ENCODE measurements around the gene MYH15.

The MYH15 gene

DNA sequence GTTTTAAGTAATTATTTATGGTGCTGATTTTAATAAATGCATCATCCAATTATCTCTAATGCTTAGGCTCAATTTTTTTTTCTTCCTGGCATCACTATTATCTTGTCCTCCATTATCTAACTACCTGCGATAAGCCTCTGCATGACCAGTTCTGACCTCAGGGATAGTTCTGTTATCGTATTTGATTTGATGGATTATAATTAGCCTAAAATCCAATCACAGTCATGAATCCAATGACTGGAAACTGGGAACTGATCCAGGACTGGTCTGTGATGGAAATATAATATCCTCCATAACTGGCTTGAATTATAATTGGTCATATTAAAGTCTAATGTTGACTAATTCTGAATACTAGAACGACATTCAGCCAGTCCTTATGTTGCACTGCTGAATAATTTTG is 1.1 kb downstream of the MYH15 start:
- DNase-seq = peak; percentile 13

DNA sequence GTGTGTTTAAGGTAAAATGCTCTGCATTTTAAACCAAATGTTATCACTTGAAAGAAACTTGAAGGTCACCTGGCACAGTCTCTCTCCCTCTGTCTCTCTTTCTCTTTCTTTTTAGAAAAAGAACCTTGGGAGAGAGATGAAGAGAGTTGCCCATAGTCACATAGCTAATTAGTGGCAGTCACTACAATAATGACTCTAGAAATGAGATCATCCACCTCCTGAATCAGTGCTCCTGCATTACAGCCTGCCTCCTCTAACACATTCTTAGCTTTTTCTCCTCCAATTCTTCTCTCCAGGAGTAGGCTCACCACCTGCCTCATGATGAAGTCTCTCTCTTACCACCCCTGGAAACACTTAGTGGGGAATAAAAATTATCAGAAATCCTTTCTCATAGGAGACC is 2.5 kb downstream of the MYH15 start:
- DNase-seq = no peak

DNA sequence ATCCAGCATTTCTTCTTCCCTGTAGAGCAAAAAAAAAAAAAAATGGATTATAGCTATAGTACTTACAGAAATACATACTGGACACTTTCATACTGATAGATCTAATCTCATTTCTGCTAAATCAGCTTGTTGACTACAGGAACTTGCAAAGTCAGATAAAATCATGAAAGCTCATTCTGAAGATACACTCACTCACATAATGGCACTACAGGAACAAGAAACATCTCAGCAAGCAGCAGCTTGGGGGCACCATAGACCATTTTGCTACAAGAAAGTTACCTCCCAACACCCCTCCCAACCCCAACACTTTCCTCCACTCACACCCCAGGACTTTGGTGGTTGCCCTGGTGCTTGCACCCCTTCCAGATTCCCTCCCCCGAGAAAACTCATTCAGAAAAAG is 4.6 kb downstream of the MYH15 start:
- DNase-seq = no peak

DNA sequence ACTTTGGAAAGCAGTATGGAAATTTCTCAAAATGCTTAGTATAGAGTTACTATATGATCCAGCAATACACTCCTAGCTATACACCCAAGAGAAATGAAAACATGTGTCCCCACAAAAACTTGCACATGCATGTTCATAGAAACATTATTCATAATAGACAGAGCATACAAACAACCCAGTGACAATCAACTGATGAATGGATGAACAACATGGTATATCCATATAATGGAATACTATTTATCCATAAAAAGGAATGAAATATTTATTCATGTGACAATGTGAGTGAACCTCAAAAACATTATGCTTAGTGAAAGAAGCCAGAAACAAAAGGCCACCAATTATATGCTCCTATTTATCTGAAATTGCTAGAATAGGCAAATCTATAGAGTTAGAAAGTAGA is 6.7 kb downstream of the MYH15 start:
- DNase-seq = no peak

DNA sequence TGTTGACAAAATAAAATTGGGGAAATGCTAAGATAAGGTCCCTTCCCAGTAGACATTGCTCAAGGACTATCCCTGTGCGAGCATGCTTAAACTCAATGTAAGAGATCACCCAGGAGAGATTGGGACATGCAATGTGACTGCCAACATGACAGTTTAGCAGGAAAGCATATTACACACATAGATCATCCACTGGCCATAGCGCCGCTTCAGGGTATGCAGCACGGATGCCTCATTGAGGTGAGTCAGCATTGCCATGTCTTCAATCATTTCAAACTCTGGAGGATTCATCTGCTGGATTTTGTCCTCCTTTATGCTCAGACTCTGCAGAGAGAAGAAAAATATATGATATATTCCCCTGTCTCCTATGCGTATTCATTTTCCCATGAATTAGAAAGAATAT is 8.9 kb downstream of the MYH15 start:
- no peak for DNase-seq

DNA sequence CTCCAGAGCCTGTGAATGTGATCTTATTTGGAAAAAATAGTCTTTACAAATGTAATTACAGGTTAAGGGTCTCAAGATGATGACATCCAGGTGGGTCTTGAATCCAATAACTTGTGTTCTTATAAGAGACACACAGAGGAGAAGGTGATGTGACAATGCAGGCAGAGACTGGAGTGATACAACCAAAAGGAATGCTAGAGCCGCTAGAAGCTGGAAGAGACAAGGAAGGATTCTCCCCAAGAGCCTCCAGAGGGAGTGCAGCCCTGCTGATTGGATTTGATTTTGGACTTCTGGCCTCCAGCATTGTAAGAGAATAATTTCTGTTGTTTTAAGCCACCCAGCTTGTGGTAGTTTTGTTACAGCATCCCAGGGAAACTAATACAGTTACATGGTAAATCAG is 9.7 kb downstream of the MYH15 start:
- DNase-seq = no peak

DNA sequence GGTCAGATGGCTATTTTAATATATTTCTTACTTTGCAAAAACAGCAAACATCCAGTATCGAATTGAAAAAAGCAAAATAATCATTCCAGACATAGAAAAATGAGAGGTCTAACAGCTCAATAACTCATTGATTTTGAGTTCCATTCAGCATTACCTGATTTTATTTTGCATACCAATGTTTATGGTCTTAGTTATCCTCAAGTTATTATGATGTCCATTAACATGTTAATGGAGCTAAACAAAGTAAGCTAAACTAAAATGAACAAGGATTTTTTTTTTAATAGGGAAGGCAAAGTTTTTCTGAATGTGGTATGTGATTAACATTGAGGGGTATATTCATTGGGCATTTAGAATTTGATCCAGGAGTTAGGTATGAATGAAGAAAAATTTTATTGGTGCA is 13.1 kb downstream of the MYH15 start:
- no peak for DNase-seq

DNA sequence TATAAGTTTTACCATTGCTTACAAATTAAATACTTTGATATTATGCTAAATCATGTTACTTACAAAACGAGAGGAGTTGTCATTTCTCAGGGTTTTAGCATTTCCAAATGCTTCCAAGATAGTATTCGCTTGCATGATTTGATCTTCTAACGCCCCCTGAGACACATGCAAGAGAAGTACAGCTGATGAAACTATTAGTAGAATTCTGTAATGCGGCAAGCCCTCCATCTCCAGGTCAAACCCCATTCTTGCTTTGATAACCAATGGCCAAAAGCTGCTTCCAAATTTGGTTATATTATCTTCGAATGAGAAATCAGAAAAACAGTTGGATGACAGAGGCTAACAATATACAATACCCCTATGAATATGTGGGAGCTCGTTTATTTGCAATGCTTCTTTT is 14.7 kb downstream of the MYH15 start:
- no peak for DNase-seq

DNA sequence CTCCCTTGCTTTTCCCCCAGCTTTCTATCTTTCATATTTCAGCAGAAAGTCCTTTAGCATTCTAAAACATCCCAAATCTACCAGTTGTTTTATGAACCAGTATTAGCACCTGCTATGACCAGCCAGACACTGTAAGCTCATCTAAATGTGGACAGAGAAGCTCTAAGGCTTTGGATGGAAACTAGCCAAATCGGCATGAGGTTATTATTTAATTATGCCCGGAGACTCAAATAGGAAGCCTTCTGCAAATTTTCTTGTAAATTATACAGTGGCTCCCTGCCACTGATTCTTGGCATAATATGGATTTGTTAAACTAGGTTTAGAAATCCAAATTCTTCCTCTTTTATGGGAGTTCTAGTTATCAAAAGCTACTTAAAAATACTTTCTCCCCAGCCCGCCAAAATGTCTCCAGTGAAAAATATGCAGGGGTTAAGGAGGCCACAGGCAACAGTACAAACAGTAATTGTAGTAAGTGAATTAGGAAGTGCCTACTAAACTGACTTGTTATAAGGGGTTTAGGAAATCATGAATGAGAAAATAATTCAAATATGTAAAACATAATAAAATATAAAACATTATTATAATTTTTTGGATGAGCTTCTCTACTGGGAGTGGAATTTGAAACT is 15.4 kb downstream of the MYH15 start:
- no peak for DNase-seq

DNA sequence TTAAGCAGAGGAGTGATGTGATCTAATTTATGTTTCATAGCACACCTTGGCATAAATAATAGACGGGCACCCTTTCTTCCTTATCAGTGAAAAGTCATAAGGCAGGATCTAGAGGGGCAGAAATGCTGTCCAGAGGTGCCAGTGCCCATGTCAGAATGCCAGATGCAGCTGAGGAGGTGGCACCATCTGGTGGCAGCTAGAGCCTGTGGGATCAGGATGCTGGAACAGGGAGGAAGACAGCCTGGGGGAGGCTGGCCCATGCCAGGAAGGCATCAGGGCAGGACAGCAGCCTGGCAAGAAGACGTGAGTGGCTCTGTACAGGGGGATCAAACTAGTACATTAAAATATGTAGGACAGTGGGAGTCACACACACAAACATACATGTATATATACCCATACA is 16.5 kb downstream of the MYH15 start:
- DNase-seq = peak; percentile 28

DNA sequence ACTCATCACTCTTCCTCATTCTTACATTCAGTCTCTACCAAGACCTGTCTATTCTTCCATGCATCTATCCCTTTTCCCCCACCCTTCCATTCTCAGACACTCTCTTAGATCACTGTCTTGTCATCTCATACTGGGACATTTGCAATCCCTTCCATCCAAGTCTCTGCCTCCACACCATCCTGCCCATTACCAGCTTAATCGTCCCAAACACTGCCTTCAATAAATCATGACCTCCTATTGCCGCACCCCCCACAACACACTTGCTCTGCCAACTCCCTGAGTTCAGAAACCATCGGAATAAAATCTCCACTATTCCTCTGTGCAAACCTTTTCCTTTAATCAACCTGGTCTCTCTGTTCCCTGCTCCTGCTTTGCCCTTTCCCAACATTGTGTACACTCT is 18.9 kb downstream of the MYH15 start:
- DNase-seq = no peak

DNA sequence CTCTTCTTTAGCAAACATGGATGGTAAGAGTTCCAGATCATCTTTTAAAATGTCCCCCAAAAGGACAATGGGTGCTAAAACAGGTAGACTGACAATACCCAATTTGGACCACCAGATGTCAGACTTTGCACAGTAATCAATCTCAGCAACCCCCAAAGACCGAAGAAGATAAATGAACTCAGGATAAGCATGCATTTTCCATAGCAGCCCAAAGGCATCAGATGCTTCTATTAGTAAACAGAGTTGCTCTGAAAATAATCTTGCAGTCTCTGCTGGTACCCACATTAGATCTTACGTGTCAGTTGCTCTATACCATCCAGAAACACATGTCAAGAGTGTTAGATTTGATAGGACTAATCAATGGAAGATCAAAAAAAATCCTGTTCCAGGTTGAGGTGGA is 20.6 kb downstream of the MYH15 start:
- DNase-seq = peak; percentile 84

DNA sequence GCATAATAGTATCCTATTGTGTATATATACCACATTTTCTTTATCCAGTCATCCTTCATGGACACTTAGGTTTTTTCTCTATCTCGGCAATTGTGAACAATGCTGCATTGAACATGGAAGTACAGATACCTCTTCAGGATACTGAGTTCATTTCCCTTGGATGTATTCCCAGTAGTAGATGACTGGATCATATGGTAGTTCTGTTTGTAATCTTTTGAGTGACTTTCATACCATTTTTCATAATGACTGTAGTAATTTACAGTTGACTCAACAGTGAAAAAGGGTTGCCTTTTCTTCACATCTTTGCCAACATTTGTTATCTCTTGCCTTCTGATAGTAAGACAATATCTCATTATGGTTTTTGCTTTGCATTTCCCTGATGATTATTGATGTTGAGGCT is 21.8 kb downstream of the MYH15 start:
- DNase-seq = no peak

DNA sequence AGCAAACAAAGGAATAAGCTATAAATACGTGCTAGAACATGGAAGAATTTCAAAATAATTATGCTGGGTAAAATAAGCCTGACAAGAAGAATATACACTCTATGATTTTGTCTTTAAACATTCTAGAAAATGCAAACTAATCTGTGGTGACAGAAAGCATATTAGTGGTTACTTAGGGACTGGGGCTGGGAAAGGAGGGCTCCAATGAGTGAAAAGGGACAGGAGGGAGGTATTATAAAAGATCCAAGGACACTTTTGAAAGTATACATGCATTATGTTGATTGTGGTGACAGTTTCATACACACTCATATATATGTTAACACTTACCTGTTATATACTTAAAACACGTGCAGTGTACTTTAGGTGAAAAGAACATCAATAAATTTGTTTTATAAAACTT is 23.0 kb downstream of the MYH15 start:
- no peak for DNase-seq

DNA sequence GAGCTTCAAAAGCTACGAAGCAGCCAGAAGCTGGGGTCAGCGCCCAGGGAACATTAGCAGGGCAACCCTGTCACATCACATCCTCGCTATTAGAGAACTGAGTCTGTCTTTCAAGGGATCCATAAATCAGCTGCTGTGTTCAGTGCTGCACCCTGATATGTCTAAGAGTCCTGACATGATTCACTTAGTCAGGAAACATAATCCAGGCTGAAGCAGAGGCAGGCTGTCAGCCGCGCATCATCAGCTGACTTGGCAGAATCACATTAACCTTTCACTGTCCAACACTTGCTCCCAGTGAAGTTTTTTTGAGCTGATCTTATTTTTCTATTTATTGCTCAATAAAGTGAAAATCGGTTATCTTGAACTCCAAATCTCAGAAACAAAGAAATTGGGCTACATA is 23.5 kb downstream of the MYH15 start:
- DNase-seq = peak; percentile 91

DNA sequence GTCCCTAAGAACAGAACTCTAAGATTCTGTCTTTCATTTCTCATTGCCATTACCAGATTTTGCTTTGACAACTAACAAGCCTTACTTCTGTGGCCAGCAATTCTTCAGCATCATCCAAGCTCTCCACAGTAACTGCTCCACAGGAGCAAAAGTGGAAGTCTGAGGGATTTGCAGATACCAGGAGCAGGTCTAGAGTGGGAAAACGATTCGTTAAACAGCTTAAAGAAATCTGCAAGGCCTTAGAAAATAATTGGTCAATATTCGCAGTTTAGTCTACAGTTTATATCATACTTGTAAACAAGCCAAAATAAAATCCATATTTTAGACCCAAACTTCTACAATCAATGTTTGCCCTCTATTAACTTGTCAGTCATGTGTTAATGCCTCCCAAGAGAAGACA is 24.1 kb downstream of the MYH15 start:
- DNase-seq = peak; percentile 50

DNA sequence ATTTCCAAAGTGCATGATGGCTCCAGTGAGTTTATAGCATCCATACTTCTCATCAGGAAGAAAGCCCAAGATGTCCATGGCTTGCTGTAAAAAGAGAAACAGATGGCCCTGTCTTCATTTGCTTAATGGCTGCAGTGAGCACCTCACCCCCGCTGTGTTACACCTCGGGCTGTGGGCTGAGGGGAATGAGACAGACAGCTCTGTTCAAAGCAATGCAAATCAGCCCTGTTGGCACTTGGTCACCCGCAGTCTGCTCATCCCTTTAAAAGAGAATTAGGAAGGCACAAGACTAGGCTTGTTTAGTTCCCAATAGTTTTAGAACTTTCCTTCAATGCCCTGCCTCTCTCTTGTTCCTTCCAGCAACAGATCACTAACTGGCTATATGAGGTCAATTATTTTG is 25.2 kb downstream of the MYH15 start:
- peak; percentile 79 for DNase-seq

DNA sequence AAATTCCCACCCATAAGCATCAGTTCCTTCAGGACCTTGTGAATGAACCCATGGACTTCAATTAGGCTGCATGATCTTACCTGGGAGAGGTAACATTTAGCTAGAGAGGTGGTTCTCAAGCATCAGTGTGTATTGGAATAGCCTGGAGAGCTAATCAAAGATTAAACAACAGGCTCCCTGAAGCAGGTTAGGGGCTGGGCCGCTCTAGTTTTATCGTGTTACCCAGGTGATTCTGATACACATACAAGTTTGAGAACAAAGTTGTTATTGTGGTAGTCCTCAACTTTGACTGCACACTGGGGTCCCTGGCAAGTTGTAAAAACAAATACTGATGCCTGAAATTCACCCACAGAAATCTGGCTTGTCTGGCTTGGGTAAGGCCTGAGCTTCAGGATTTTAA is 31.2 kb downstream of the MYH15 start:
- DNase-seq = no peak

DNA sequence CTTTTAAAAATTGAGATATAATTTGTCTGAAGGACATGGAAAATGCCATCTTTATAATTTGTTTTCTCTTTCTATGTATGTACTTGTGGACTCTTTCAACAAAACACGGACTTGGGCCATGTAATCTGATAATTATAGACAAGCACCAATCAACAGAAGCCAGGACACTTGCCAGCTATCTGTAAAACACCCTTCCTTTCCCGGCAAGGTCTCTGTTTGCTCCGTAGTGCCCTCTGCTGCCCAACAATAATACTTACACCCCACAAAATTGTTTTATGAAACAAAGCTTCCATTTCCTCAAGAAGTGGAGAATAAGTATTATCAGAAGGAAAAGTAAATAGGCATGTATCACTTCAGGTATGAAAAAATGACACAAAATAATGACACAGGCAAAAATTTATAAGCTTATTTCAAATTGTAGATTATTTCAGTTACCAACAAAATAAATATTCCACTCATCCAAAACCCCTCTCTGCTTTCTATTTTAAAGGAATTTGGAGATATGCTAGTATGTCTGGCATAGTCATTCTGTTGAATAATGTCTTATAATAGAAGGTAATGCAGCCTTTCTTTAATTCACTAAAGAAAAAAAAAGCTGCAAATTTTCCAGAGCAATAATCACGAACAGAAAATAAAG is 32.8 kb downstream of the MYH15 start:
- DNase-seq = peak; percentile 84

DNA sequence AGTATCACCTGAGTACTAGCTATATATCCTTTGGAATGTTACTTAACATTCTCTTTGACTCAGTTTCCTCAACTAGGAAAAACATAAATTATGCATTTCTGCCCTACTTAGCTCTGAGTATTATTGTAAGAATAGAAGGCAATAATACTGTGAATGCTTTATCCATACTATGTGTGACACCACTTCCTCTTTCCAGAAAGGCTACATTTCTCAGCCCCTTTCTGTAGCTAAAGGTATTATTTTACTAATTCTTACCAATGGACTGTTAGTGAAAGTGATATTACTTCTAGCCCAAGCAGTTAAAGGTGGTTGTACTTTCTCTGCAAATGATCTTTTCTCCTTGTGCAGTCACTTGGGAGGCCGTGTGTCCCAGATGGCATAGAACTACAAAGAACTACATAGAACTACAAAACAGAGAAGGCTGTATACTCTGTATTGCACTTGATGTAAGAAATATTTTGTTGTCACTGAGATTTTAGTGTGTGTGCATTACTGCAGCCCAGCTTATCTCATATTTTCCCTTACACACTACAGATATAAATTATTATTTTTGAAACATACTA is 35.1 kb downstream of the MYH15 start:
- DNase-seq = no peak

DNA sequence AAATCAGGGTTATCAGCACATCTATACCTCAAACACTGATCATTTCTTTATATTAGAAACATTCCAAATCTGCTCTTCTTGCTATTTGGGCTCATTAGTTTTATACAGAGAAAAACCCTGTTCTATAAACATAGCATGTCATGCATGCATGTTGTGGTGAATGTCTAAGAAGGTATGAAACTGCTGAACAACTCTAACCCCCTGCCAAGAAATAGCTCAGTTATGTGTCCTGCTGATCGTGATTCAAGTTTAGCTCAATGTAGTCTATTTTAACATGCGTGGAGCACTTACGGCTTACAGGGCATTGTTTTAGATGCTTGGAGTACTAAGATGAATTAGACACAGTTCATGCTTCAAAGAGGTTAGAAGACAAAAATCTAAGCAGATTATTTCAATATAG is 35.8 kb downstream of the MYH15 start:
- DNase-seq = no peak

DNA sequence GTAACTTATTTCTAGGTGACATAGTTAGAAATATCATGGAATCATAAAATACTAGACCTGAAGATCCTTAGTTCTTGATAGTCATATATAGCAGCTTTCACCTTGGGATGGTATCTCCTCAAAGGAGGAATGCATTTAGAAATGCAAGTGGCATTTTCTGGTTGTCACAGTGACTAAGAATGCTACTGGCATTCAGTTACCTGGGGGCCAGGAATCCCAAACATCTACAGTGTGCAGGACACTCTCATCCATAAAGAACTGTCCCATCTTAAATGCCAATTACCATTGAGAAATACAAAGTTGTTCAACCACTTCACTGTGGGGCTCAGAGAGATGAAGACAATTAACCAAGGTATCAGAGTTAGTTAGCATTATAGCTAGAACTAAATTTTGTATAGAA is 36.7 kb downstream of the MYH15 start:
- no peak for DNase-seq

DNA sequence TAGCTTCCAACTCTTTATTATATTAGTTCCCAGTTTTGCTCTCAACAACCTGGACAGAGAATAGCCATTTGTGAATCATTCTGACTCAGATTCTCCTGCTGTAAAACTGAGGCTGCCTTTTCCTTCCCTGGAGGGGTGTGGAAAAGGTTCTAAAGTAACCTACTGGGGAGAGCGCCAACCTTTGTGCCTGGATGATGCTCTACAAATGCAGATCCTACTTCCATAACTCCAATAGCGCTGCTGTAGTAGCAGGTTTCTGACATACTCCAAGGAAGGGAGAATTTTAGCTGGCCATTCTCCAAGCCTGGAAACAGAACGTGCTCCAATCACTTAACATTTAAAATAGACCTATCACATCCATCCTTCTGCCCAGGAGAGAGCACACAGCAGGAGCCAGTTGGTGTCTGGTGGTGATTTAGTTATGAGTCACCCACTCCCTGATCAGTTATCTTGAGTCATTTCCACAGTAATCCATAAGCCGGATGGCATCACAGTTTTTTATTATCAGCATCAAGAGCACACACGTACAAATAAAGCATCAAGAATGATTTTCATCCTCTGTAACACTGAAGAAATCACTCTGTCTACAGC is 38.3 kb downstream of the MYH15 start:
- peak; percentile 30 for DNase-seq

DNA sequence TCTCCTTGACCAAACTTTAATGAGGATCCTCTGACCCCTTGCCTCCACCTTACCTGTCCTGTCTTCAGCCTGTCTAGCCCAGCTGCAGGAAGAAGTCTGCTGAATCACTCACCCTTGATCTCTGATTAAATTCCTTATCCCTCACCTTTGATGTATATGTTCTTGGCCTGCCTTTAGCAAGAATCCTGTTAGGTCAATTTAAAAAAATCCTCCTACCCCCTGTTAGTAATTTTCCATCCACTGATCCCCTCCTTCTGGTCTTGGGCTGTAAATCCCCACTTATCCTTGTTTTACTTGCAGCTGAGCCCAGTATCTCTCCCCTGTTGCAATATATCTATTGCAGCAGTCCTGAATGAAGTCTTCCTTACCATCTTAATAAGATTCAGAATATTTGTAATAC is 39.0 kb downstream of the MYH15 start:
- DNase-seq = no peak

DNA sequence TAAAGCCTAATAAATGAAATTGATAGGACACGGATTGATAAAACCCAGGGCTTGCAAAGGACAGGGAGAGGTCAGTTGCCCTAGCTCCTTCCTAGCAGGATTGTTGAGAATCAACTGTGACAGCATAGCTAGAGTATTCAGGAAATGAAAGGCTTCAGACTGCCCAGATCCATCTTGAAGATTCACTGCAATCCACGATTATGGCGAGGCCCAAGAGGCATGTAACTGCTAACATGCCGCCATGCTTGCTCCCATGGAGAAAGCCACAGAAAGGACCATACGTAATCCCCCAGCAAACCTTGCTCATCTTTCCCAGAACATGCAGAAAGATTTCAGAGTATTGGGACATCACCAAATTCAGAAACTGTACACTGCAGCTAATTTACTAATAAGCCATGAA is 41.3 kb downstream of the MYH15 start:
- no peak for DNase-seq

All from NCI-H2171 treated with DMSO at 0.1 percent for 48 hours (cell line).